CD14-positive monocyte (primary cell): ENCODE results near the gene TMEM201. TPM values are rescaled to one million over a fixed set of nuclear protein-coding genes. Genes with fewer than 3 reads are reported as not detected.
"Not testable (repeated sequence)": the region's sequence is repeated elsewhere in the genome, so short reads cannot be mapped to it uniquely, and the experiment has no call there.

Experiments used
- DNase-seq, 3 donors: peaks; one replicate each; pipeline ENCODE4 v3.0.0-alpha.2; 2011 to 2022
- H2AFZ ChIP-seq: 2 replicates; pipeline ENCODE4 v1.6.0; 2012; ENCODE audit warnings: mild to moderate bottlenecking, low read depth, low read length, inconsistent platforms; ENCODE audit not compliant: insufficient read depth, poor library complexity, severe bottlenecking
- H3K27ac ChIP-seq, 2 donors: 1 replicate in 1 of 2; 2 replicates in 1 of 2; pipeline ENCODE4 v1.5.1; 2012 to 2013; ENCODE audit warnings: low read length in 2 of 2, control low read depth in 1 of 2, inconsistent platforms in 1 of 2, low read depth in 1 of 2, mild to moderate bottlenecking in 1 of 2
- H3K27me3 ChIP-seq, 2 donors: one replicate each; pipeline versions ENCODE4 v1.6.0 to v1.6.1; 2011 to 2013; ENCODE audit warnings: low read length in 2 of 2; ENCODE audit not compliant: control insufficient read depth in 2 of 2, insufficient read depth in 2 of 2
- H3K36me3 ChIP-seq, 2 donors: replicated peaks in 1 of 2; 1 replicate in 1 of 2; 2 replicates in 1 of 2; pipeline versions ENCODE4 v1.5.1 to v1.6.1; 2012 to 2013; ENCODE audit warnings: low read length in 2 of 2, control low read depth in 1 of 2, inconsistent platforms in 1 of 2, mild to moderate bottlenecking in 1 of 2; ENCODE audit not compliant: insufficient read depth in 2 of 2, control insufficient read depth in 1 of 2
- H3K4me1 ChIP-seq, 2 donors: 1 replicate in 1 of 2; 2 replicates in 1 of 2; pipeline versions ENCODE4 v1.5.1 to v1.6.1; 2012 to 2013; ENCODE audit warnings: low read length in 2 of 2, control low read depth in 1 of 2, inconsistent platforms in 1 of 2, mild to moderate bottlenecking in 1 of 2, moderate library complexity in 1 of 2; ENCODE audit not compliant: insufficient read depth in 2 of 2, control insufficient read depth in 1 of 2
- H3K4me2 ChIP-seq: replicated peaks from 2 replicates; pipeline ENCODE3; 2012; ENCODE audit warnings: low read length, moderate library complexity, mild to moderate bottlenecking; ENCODE audit not compliant: poor library complexity, severe bottlenecking; ENCODE audit errors: extremely low read depth
- H3K4me3 ChIP-seq, 3 experiments: fragments of 200-600 bp in 1 of 3; sonication (generic) in 1 of 3; replicated peaks in 1 of 3; 1 replicate in 2 of 3; 2 replicates in 1 of 3; pipeline ENCODE4 v1.5.1; 2011 to 2013; ENCODE audit warnings: low read length in 3 of 3, mild to moderate bottlenecking in 3 of 3, control low read depth in 2 of 3, low read depth in 2 of 3, inconsistent platforms in 1 of 3, moderate library complexity in 1 of 3
- H3K79me2 ChIP-seq: 2 replicates; pipeline ENCODE4 v1.6.0; 2012; ENCODE audit warnings: mild to moderate bottlenecking, control low read depth, inconsistent platforms, low read length, moderate library complexity; ENCODE audit not compliant: insufficient read depth
- H3K9ac ChIP-seq: 2 replicates; pipeline ENCODE4 v1.6.0; 2017; ENCODE audit warnings: low read length, mild to moderate bottlenecking; ENCODE audit not compliant: insufficient read depth, poor library complexity, severe bottlenecking
- H3K9me3 ChIP-seq, 2 donors: replicated peaks in 1 of 2; 1 replicate in 1 of 2; 2 replicates in 1 of 2; pipeline versions ENCODE4 v1.5.1 to v1.6.1; 2012 to 2013; ENCODE audit warnings: low read length in 2 of 2, control low read depth in 1 of 2; ENCODE audit not compliant: control insufficient read depth in 1 of 2, insufficient read depth in 1 of 2
- H4K20me1 ChIP-seq: 2 replicates; pipeline ENCODE4 v1.6.0; 2012; ENCODE audit warnings: mild to moderate bottlenecking, low read length, control low read depth, moderate library complexity; ENCODE audit not compliant: insufficient read depth
- H3K27ac Mint-ChIP-seq, 7 donors: one replicate each; pipeline ENCODE4 v1.8.0; 2020; ENCODE audit warnings: mild to moderate bottlenecking in 7 of 7, mixed read lengths in 7 of 7, moderate library complexity in 6 of 7, inconsistent platforms in 2 of 7
- H3K27me3 Mint-ChIP-seq, 3 donors: one replicate each; pipeline ENCODE4 v1.8.0; 2021 to 2022; ENCODE audit warnings: low read depth in 3 of 3, mild to moderate bottlenecking in 3 of 3, mixed read lengths in 3 of 3, moderate library complexity in 3 of 3, inconsistent platforms in 1 of 3
- H3K36me3 Mint-ChIP-seq, 2 donors: one replicate each; pipeline ENCODE4 v1.8.0; 2020; ENCODE audit warnings: mixed read lengths in 2 of 2, inconsistent platforms in 1 of 2, mild to moderate bottlenecking in 1 of 2
- H3K4me1 Mint-ChIP-seq: one replicate; pipeline ENCODE4 v1.8.0; 2020; ENCODE audit warnings: mild to moderate bottlenecking, mixed read lengths
- H3K4me3 Mint-ChIP-seq, 2 donors: one replicate each; pipeline ENCODE4 v1.8.0; 2020; ENCODE audit warnings: mild to moderate bottlenecking in 2 of 2, mixed read lengths in 2 of 2, moderate library complexity in 1 of 2
- H3K9me3 Mint-ChIP-seq, 7 donors: one replicate each; pipeline ENCODE4 v1.8.0; 2020 to 2022; ENCODE audit warnings: mixed read lengths in 7 of 7, mild to moderate bottlenecking in 6 of 7, moderate library complexity in 6 of 7, inconsistent platforms in 2 of 7
- WGBS: methylation state at CpG from one replicate; pipeline ENCODE4 v1.1.5; 2013; ENCODE audit warnings: missing lambda C conversion rate; ENCODE audit not compliant: insufficient coverage; 5-methylcytosine and 5-hydroxymethylcytosine counted together
- intact Hi-C, 2 donors: fragments of 100-400 bp; cut with micrococcal nuclease; formaldehyde crosslinking; loops; one replicate each; pipeline versions ENCODE4 v1.15.0 to v1.15.1; 2023
- polyA plus RNA-seq, 3 donors: library from polyadenylated mRNA; depleted of rRNA in 1 of 3; unstranded in 2 of 3; stranded (reverse) in 1 of 3; fragments of 300-500 nt in 2 of 3; fragments of >200 nt in 1 of 3; fragmentation: Illumina TruSeq in 2 of 3; gene quantifications; 1 replicate in 2 of 3; 2 replicates in 1 of 3; pipeline ENCODE4 v1.2.3, GENCODE V29; 2012 to 2021
- TF ChIP-seq, protein P1 (sequence below): fragments of 200-600 bp; IDR thresholded peaks from one replicate; pipeline ENCODE4 v1.8.0; 2022; ENCODE audit warnings: antibody characterized with exemption, mild to moderate bottlenecking

The TMEM201 gene
- polyA plus RNA-seq, 3 donors = 0.37 to 3.7 (median 0.37) TPM

DNA sequence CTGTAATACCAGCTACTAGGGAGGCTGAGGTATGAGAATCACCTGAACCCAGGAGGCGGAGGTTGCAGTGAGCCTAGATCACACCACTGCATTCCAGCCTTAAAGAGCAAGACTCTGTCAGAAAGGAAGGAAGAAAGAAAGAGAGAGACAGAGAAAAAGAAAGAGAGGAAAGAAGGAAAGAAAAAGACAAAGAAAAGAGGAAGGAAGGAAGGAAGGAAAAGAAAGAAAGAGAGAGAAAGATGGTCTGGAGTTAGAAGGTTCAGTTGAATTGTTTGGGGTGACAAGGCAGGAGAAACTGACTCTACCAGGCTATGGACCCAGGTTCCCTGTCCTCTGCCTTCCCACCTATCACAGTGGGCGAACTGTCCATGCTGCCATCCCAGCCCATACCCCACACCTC, 35.4 kb downstream of the TMEM201 start:
- peaks cover 0 to 4% (median 0%) of the 10 kb centered on the region in 7 donors for H3K9me3 Mint-ChIP-seq
- H2AFZ ChIP-seq = no peak overlapping the region

DNA sequence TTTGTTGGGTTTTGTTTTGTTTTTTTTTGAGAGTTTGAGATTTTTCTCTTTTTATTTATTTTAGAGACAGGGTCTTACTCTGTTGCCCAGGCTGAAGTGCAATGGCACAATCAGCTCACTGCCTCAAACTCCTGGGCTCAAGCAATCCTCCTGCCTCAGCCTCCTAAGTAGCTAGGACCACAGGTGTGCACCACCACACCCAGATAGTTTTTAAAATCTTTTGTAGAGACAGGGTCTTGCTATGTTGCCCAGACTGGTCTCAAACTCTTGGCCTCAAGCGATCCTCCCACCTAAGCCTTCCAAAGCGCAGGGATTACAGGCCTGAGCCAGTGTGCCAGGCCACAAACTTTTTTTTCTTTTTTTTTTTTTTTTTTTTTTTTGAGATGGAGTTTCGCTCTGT, 36.3 kb downstream of the TMEM201 start:
- H3K4me3 ChIP-seq, H3K27me3 ChIP-seq, H3K36me3 ChIP-seq, H3K4me3 Mint-ChIP-seq, H3K27ac ChIP-seq, H3K9me3 ChIP-seq, H3K27ac Mint-ChIP-seq, H3K9ac ChIP-seq, DNase-seq, H2AFZ ChIP-seq, H3K36me3 Mint-ChIP-seq, H3K4me2 ChIP-seq, H3K9me3 Mint-ChIP-seq: not testable (repeated sequence)
- peaks cover 18% of the 10 kb centered on the region for H4K20me1 ChIP-seq
- Mint-ChIP-seq H3K27me3 (peaks cover 9 to 16% (median 13%) of the 10 kb centered on the region in 3 donors), H3K4me1 (peaks cover 40% of the 10 kb centered on the region)
- no CpG with 5 or more reads among the region's 3 CpGs for WGBS
- peaks cover 38 to 45% of the 10 kb centered on the region in 2 donors for H3K4me1 ChIP-seq
- peaks cover 32% of the 10 kb centered on the region for H3K79me2 ChIP-seq
- intact Hi-C loops = loop anchor here (5.0 kb wide), 4 partner anchors 42 to 242 kb away; no protein-coding TSS in a partner anchor

More for the DNA sequence above, 35.4 kb downstream of the TMEM201 start:
- Histone ChIP-seq H3K9ac (no peak overlapping the region), H3K4me1 (peaks cover 30 to 35% of the 10 kb centered on the region in 2 donors), H3K27me3 (peaks cover 0 to 2% of the 10 kb centered on the region in 2 donors), H3K4me2 (no peak overlapping the region), H3K36me3 (no peaks in the 10 kb centered on the region), H3K9me3 (no peaks in the 10 kb centered on the region), H4K20me1 (peaks cover 18% of the 10 kb centered on the region), H3K27ac (no peak overlapping the region), H3K79me2 (peaks cover 24% of the 10 kb centered on the region), H3K4me3 (no peak overlapping the region)
- TF ChIP-seq, protein P1, sequence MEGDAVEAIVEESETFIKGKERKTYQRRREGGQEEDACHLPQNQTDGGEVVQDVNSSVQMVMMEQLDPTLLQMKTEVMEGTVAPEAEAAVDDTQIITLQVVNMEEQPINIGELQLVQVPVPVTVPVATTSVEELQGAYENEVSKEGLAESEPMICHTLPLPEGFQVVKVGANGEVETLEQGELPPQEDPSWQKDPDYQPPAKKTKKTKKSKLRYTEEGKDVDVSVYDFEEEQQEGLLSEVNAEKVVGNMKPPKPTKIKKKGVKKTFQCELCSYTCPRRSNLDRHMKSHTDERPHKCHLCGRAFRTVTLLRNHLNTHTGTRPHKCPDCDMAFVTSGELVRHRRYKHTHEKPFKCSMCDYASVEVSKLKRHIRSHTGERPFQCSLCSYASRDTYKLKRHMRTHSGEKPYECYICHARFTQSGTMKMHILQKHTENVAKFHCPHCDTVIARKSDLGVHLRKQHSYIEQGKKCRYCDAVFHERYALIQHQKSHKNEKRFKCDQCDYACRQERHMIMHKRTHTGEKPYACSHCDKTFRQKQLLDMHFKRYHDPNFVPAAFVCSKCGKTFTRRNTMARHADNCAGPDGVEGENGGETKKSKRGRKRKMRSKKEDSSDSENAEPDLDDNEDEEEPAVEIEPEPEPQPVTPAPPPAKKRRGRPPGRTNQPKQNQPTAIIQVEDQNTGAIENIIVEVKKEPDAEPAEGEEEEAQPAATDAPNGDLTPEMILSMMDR = no peak
- H3K4me1 Mint-ChIP-seq = peaks cover 31% of the 10 kb centered on the region
- peaks cover 13 to 20% (median 17%) of the 10 kb centered on the region in 3 donors for H3K27me3 Mint-ChIP-seq
- no peak for DNase-seq
- H3K36me3 Mint-ChIP-seq = no peaks in the 10 kb centered on the region
- no peak overlapping the region for H3K4me3 Mint-ChIP-seq
- WGBS = 71% methylated on average over 1 of the region's 2 CpGs
- peak overlapping the region in 1 of 7 donors; percentile 73 for H3K27ac Mint-ChIP-seq
- intact Hi-C loops = no loop called here
